Calu3 (cell line): ENCODE results near the gene SERTM1. TPM values are rescaled to one million over a fixed set of nuclear protein-coding genes. Genes with fewer than 3 reads are reported as not detected.

Source experiments
- BruUV-seq: library from RNA; stranded (reverse); fragments of 400-500 nt; replicated peaks from 2 replicates; lab custom pipeline; 2021; lab: Mats Ljungman, UMichigan
- CTCF ChIA-PET: fragments of 300-600 bp; sonication (Branson Sonifier 250); formaldehyde crosslinking; loops from one replicate; lab custom pipeline; 2022; ENCODE audit warnings: antibody characterized with exemption; lab: Charles Lee
- DNase-seq: peaks from one replicate; pipeline ENCODE4 v3.0.0; 2022
- H3K27ac Mint-ChIP-seq: one replicate; pipeline ENCODE4 v1.8.0; 2022; ENCODE audit warnings: mixed read lengths; ENCODE audit not compliant: unreplicated experiment
- H3K27me3 Mint-ChIP-seq: one replicate; pipeline ENCODE4 v1.8.0; 2022; ENCODE audit warnings: mixed read lengths; ENCODE audit not compliant: unreplicated experiment
- H3K36me3 Mint-ChIP-seq: one replicate; pipeline ENCODE4 v1.8.0; 2022; ENCODE audit warnings: mild to moderate bottlenecking, moderate library complexity, mixed read lengths; ENCODE audit not compliant: insufficient read depth, unreplicated experiment
- H3K4me1 Mint-ChIP-seq: one replicate; pipeline ENCODE4 v1.8.0; 2022; ENCODE audit warnings: mild to moderate bottlenecking, low read depth, mixed read lengths; ENCODE audit not compliant: unreplicated experiment
- H3K4me3 Mint-ChIP-seq: one replicate; pipeline ENCODE4 v1.8.0; 2022; ENCODE audit warnings: mild to moderate bottlenecking, low read depth, moderate library complexity, mixed read lengths; ENCODE audit not compliant: unreplicated experiment
- H3K9me3 Mint-ChIP-seq: one replicate; pipeline ENCODE4 v1.8.0; 2022; ENCODE audit warnings: low read depth, mixed read lengths; ENCODE audit not compliant: unreplicated experiment
- CTCF ChIP-seq: fragments of 200-600 bp; IDR thresholded peaks from one replicate; pipeline ENCODE4 v1.8.0; 2022; ENCODE audit warnings: antibody characterized with exemption; ENCODE audit not compliant: unreplicated experiment
- intact Hi-C: fragments of 100-400 bp; cut with micrococcal nuclease; formaldehyde crosslinking; loops from one replicate; pipeline ENCODE4 v1.10.0; 2022; ENCODE audit not compliant: unreplicated experiment
- total RNA-seq: library from RNA; stranded (reverse); gene quantifications from 2 replicates; pipeline ENCODE4 v1.2.3, GENCODE V29; 2022

The SERTM1 gene
- total RNA-seq, 1 experiment from 2014 or later, result not detected

- no peak overlapping the region for H3K27ac Mint-ChIP-seq
- intact Hi-C loops, result no loop called here
- TF ChIP-seq CTCF, result no peak
- H3K36me3 Mint-ChIP-seq, result no peaks in the 10 kb centered on the region
- H3K4me3 Mint-ChIP-seq, result no peak overlapping the region
- DNase-seq, result no peak
- H3K27me3 Mint-ChIP-seq, result peaks cover 8% of the 10 kb centered on the region
- BruUV-seq, result no TSS peak
- no peaks in the 10 kb centered on the region for H3K9me3 Mint-ChIP-seq
- H3K4me1 Mint-ChIP-seq, result no peaks in the 10 kb centered on the region
- CTCF ChIA-PET, result no interaction called here
Measured at GRCh38 chr13:36724141-36724540, 50.3 kb downstream of the SERTM1 start.

- intact Hi-C loops, result no loop called here
- no peak for DNase-seq
- BruUV-seq, result no TSS peak
- no peak overlapping the region for H3K4me3 Mint-ChIP-seq
- no peaks in the 10 kb centered on the region for H3K36me3 Mint-ChIP-seq
- no peaks in the 10 kb centered on the region for H3K27me3 Mint-ChIP-seq
- H3K4me1 Mint-ChIP-seq, result no peaks in the 10 kb centered on the region
- H3K9me3 Mint-ChIP-seq, result no peaks in the 10 kb centered on the region
- no peak for TF ChIP-seq CTCF
- H3K27ac Mint-ChIP-seq, result no peak overlapping the region
- CTCF ChIA-PET, result no interaction called here
Measured at GRCh38 chr13:36725936-36726335, 52.1 kb downstream of the SERTM1 start.

- BruUV-seq, result no TSS peak
- H3K27ac Mint-ChIP-seq, result no peak overlapping the region
- no peak overlapping the region for H3K4me3 Mint-ChIP-seq
- no peak for TF ChIP-seq CTCF
- no peaks in the 10 kb centered on the region for H3K27me3 Mint-ChIP-seq
- DNase-seq, result no peak
- H3K36me3 Mint-ChIP-seq, result no peaks in the 10 kb centered on the region
- intact Hi-C loops, result no loop called here
- no peaks in the 10 kb centered on the region for H3K4me1 Mint-ChIP-seq
- CTCF ChIA-PET, result no interaction called here
- no peaks in the 10 kb centered on the region for H3K9me3 Mint-ChIP-seq
Measured at GRCh38 chr13:36728006-36728405, 54.2 kb downstream of the SERTM1 start.

- no peak overlapping the region for H3K27ac Mint-ChIP-seq
- H3K36me3 Mint-ChIP-seq, result no peaks in the 10 kb centered on the region
- H3K9me3 Mint-ChIP-seq, result no peaks in the 10 kb centered on the region
- no peaks in the 10 kb centered on the region for H3K4me1 Mint-ChIP-seq
- intact Hi-C loops, result loop anchor here (2.0 to 5.0 kb wide), 2 partner anchors 315 to 454 kb away; no protein-coding TSS in a partner anchor
- BruUV-seq, result no TSS peak
- no peak overlapping the region for H3K4me3 Mint-ChIP-seq
- CTCF ChIA-PET, result interaction anchor here (0.6 to 1.1 kb wide), 4 partner anchors 9 to 487 kb away, joined by 3 to 5 read pairs (median 4); no protein-coding TSS in a partner anchor
- DNase-seq, result peak; percentile 47
- no peaks in the 10 kb centered on the region for H3K27me3 Mint-ChIP-seq
- peak; percentile 71 for TF ChIP-seq CTCF
Measured at GRCh38 chr13:36736119-36736726, 62.4 kb downstream of the SERTM1 start.
